ENCODE measurements around the gene IRX2.

The IRX2 gene

GRCh38 chr5:2705861-2706260 lies 45.6 kb downstream of the IRX2 start:
- Mint-ChIP-seq H3K9me3 (no peaks in the 10 kb centered on the region), H3K4me3 (no peak overlapping the region), H3K27ac (no peak overlapping the region), H3K36me3 (ENCODE audit: low read depth) (no peaks in the 10 kb centered on the region), H3K4me1 (no peaks in the 10 kb centered on the region), H3K27me3 (ENCODE audit: low read depth) (peaks cover 53% of the 10 kb centered on the region)
- no peak for TF ChIP-seq CTCF (IDR thresholded peaks at IDR 0.05; ENCODE audit: unreplicated experiment in 3 of 3)

GRCh38 chr5:2704806-2705645 lies 46.5 kb downstream of the IRX2 start:
- H3K36me3 Mint-ChIP-seq (ENCODE audit: low read depth): no peaks in the 10 kb centered on the region
- H3K27ac Mint-ChIP-seq: no peak overlapping the region

GRCh38 chr5:2704111-2704510 lies 47.4 kb downstream of the IRX2 start:
- no peak for TF ChIP-seq CTCF (IDR thresholded peaks at IDR 0.05; ENCODE audit: unreplicated experiment in 3 of 3)
- no peak overlapping the region for H3K27ac Mint-ChIP-seq
- H3K27me3 Mint-ChIP-seq (ENCODE audit: low read depth): peaks cover 57% of the 10 kb centered on the region
- no peak overlapping the region for H3K4me3 Mint-ChIP-seq
- H3K36me3 Mint-ChIP-seq (ENCODE audit: low read depth): no peaks in the 10 kb centered on the region
- H3K4me1 Mint-ChIP-seq: no peaks in the 10 kb centered on the region
- H3K9me3 Mint-ChIP-seq: no peaks in the 10 kb centered on the region

More at GRCh38 chr5:2704806-2705645, 46.5 kb downstream of the IRX2 start:
- no peak for TF ChIP-seq CTCF (IDR thresholded peaks at IDR 0.05; ENCODE audit: unreplicated experiment in 3 of 3)
- no peak overlapping the region for H3K4me3 Mint-ChIP-seq
- no peaks in the 10 kb centered on the region for H3K4me1 Mint-ChIP-seq
- H3K9me3 Mint-ChIP-seq: no peaks in the 10 kb centered on the region
- peaks cover 60% of the 10 kb centered on the region for H3K27me3 Mint-ChIP-seq (ENCODE audit: low read depth)

- no peak overlapping the region for H3K27ac Mint-ChIP-seq
- H3K4me3 Mint-ChIP-seq: no peak overlapping the region
- peaks cover 58% of the 10 kb centered on the region for H3K27me3 Mint-ChIP-seq (ENCODE audit: low read depth)
- H3K9me3 Mint-ChIP-seq: no peaks in the 10 kb centered on the region
- no peak for TF ChIP-seq CTCF (IDR thresholded peaks at IDR 0.05; ENCODE audit: unreplicated experiment in 3 of 3)
- no peaks in the 10 kb centered on the region for H3K4me1 Mint-ChIP-seq
- H3K36me3 Mint-ChIP-seq (ENCODE audit: low read depth): no peaks in the 10 kb centered on the region
Observed at GRCh38 chr5:2703615-2704014, 47.9 kb downstream of the IRX2 start.

- H3K27me3 Mint-ChIP-seq (ENCODE audit: low read depth): peaks cover 61% of the 10 kb centered on the region
- H3K36me3 Mint-ChIP-seq (ENCODE audit: low read depth): no peaks in the 10 kb centered on the region
- H3K4me1 Mint-ChIP-seq: no peaks in the 10 kb centered on the region
- H3K9me3 Mint-ChIP-seq: no peaks in the 10 kb centered on the region
- TF ChIP-seq CTCF (IDR thresholded peaks at IDR 0.05; ENCODE audit: unreplicated experiment in 3 of 3): no peak
- H3K27ac Mint-ChIP-seq: no peak overlapping the region
- H3K4me3 Mint-ChIP-seq: no peak overlapping the region
Observed at GRCh38 chr5:2703041-2703440, 48.4 kb downstream of the IRX2 start.
